GM19455 (cell line): ENCODE data around the gene NRG3.

ENCODE experiments used
- ATAC-seq: cut with Tn5 transposase; IDR thresholded peaks from one replicate; pipeline ENCODE4 v1.9.1; 2021; ENCODE audit not compliant: unreplicated experiment

NRG3 gene

DNA sequence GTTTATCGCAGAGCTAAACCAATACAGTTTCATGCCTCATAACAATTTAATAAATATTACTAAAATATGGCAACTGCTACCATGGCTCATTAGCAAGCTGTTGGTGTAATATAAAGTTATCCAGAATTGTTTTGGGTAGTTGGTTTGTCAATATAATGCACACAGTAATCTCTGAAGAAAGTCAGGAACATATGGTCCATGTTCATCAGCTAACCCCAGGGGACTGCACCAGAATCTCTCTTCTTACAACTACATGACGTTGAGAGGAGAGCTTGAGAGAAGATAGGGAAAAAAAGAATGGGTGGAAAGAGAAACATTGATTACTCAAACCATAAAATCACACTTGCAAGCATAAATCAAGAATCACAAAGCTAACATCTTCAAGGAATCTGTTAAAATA lies 333.7 kb downstream of the NRG3 start:
- no peak for ATAC-seq

DNA sequence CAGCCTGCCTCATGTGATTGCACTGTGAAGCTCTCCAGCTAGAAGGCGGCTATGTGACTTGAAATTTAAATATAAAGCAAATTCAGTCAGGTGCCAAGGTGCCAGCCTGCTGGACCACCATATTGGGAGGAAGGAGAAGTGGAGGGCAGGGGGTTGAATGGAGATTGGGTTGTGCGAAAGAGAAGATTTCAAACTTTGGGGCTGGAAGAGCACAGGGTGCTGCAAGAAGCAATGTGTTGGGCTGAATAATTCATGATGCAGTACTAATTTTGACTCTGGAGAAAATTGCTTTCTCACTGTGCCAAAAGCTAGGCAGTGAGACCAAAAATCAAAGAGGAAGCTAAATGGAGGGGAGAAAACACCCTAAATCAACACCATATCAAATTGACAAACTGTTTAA lies 335.3 kb downstream of the NRG3 start:
- no peak for ATAC-seq

DNA sequence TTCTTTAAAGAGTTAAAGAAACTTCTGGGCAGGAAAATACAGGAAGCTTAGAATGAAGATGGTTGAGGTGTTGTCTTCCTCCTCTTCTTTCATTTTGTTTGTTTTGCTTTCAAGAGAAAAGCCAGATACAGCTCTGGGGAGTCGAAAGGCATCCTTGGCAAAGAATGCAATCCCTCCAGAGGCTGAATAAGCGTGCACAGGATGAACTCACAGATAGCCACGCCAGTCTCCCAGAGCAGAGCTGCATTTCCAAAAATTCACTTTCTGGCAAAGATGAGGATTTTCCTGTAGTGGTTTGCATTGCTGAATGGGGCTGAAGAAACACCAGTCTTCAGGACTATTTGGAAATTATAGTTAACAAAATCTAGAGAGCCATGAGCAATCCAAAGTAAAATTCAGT lies 336.4 kb downstream of the NRG3 start:
- no peak for ATAC-seq

DNA sequence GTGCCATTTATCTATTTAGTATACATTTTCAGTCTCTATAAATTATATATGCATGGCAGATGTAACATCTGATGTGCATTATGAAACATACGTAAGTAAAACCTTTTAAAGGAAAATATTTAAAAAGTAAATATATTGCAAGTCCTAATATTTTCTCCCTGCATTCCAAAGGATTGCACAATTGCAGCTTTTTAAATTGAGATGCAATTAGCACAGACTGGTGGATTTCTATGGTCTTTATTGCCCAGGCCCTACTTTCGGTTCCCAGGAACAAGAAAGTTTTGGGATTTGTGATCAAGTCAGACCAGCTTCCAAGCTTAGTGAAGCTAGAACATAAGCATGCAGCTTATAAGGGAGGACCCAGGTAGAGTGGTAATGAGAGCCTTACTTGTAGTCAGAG lies 337.8 kb downstream of the NRG3 start:
- no peak for ATAC-seq

DNA sequence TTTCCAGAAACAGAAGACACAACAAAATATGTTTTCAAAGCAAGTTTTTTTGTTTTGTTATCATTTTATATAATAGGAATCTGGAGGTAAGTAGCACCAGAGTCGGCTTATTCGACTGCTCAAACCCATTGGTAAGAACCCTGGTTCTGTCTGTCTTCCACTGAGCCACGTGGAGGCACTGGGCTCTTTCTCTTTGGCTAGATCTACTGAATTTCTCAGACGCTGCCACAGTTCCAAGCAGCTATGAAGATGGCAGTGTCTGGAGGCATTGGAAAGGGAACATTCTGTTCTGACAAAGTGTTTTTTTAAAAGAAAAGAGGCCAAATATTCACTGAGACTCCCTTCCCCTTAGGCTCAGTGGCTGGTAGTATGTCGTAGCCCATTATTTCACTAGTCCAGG lies 338.8 kb downstream of the NRG3 start:
- no peak for ATAC-seq

DNA sequence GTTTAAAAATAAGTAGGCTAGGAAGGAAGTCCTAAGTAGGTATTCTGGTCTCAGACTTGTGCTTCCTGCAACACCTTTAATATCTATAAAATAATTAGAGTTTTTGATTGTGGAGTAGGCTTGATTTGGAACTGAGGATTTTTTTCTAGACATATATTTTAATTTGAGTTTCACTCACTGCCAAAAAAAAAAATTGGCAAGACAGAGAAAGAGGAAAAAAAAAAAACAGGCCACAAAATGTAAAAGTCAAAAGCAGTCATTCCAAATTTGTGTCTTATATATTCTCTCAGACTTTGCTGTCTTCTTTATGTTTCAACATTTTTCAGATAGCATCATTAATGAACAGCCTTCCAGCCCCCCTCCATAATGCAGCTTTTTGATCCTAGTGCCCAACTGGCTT lies 346.1 kb downstream of the NRG3 start:
- no peak for ATAC-seq

DNA sequence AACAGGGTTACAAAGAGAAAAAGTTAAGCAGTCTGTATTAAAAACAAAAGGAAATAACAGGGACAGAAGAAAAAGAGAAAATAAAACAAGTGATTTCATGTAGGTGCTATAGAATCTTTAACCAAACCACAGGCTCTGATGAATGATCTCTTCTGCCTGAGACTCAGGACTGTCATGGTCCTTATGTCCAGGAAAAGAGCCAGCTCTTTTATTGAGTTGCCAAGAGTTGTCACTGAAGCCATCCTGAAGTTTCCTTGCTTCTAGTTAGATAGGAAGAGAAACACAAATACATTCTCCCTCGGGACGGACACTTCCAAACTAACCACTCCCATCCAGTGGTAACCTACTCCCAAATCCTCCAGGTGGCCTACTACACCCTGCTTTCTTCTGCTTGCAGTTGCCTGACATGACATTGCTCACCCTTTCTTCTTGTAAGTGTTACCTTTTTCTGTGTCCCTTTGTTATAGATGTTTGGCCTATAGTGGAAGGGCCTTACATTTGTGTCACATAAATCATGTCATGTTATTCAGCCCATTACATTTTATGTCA lies 346.7 kb downstream of the NRG3 start:
- no peak for ATAC-seq

DNA sequence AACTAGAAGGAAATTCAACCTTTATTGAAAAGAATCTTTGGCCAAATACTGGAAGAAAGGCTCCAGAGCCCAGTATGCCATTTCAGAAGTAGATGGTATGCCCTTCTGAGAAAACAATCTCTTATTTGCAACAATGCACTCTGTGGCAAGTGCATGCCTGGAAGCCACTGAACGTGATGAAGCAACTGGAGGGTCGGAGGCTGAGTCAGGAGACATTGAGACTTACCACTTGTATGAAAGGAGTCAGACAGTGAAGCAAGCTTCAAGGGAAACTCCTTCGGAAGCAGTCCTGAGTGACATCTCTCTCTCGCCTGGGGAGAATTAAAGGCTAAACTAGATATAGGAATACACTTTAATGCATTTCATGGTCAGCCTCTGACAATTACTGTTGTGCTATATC lies 353.7 kb downstream of the NRG3 start:
- no peak for ATAC-seq

DNA sequence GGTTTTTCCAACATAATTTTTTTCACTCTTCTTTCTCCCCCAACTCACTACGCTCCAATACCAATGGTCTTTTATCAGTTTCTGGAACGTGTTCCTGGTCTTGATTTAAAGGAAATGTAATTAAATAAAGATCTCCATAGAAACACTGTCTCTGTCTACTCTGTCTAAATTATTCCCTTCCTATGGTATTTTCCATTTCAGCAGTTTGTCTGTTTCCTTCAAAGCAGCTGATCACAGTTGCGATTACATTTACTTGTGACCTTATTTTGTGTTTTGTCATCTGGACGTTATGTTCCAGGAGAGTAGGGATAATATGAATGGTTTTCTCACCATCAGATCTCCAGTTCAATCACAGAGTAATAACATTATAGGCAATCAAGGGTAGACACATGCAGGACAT lies 359.2 kb downstream of the NRG3 start:
- ATAC-seq, result no peak

DNA sequence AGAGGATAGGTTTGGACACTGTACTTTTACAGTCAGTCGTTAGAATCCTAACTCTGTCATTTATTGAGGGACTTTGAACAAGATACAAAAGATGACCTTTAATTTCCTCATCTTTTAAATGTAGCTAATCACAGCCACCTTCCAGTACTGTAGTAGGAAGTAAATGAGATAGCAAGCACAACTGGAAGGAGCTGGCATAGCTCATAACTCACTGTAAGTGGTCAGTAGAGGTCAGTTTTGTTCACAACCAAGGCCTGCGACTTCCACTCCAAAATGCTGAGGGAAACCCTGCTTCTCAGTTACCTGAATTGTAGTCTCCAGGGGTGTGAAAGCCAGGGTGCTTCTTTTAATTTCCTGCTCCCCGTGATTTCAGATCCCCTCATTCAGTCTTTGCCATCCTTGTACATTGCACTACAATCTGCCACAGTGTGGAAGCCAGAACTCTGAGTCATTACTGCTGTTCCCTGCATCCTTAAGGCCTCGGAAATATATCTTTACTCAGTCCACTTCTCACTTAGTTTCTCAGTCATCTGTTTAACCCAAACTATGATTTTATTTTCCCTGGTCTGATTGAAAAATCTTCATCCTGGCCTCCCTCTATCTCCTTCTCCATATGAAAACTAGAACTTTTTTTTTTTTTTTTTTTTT lies 361.2 kb downstream of the NRG3 start:
- no peak for ATAC-seq

DNA sequence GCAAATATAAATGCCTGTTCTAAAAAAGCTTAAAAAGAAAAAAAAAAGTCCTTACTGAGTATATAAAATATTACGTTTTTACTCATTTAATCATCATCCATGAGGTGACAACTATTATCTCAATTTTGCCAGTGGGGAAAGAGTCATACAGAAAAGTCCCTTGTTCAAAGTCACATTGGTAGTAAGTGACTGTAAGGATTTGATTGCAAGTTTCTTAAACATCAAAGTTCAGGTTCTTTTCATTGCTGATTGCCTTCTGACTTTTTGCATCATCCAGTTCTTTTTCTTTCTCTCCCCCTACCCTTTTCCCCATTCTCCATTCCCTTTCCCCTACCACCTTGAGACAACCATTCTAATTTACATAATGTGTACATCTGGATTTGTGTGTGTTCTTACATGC lies 363.3 kb downstream of the NRG3 start:
- ATAC-seq, result no peak

DNA sequence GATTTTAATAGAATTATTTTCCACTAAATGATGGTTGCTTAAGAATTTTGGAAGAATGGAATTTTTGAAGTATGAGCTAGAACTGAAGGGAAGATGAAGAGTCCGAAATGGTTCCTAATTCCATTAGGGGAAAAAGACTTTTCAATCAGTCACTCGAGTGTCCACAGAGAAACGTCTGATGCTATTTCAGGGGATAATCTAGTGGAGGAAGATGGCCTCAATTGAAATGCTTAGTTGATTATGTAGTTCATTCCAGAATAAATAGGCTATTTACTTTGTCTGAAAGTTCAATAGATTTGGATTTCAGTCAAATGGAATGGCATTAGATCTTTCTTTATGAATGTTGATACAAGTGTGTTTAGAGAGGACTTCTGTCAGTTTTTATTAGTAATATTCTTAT lies 365.4 kb downstream of the NRG3 start:
- ATAC-seq, result no peak

DNA sequence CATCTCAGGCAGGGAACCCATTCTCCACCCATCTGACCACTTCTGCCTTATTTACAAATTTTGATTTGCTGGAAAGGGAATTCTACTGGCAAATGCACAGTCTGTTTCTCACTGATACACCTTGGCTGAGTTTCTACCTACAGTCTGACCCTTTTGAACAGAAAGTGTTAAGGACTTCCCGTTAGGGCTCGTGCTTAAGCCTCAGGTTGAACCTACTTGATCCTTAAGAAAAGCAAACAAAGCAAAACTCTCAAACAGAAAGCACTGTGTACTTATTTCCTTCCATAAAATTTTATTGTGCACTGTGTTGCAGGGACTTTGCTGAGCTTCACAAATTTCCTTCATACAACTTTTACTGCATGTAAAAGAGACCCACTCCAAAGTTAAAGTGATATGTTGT lies 367.8 kb downstream of the NRG3 start:
- ATAC-seq, result no peak

DNA sequence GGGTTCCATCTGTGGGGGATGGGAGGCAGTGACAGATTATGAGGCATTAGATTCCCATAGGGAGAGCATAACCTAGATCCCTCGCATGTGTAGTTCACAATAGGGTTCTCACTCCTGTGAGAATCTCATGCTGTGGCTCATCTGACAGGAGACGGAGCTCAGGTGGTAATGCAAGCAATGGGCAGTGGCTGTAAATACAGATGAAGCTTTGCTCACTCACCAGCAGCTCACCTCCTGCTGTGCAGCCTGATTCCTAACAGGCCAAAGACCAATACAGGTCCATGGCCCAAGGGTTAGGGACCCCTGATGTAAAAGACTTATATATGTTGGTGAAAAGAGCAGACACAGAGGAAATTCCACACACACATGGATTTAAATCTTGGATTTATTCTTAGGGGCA lies 370.2 kb downstream of the NRG3 start:
- no peak for ATAC-seq

DNA sequence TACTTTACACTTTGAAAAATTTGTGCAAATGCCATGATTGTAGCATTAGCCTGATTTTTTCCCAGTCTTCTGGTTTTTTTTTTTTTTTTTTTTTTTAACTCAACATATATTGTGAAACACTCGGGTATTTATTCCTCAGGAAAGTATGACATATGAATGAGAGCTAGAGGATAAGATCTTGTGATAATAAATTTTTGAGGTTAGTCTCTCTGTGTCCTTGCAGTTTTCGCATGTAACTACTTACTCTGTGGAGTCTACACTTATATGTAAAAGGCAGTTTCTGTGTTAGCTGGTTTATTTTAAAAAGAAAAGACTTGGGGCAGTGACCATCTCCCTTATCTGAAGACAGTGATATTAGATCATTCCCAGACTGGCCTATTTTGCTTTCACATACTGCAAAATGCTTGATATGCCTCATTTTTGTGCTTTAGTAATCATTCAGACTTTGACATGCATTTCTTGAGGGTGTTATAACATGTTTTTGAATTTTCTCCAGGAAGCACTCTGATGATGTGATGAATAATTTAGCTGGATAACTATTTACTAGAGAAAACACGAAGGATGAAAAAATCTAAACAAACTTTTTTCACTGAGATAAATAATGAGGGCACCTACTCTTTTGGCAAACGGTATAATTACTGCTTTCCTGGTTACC lies 371.0 kb downstream of the NRG3 start:
- no peak for ATAC-seq

DNA sequence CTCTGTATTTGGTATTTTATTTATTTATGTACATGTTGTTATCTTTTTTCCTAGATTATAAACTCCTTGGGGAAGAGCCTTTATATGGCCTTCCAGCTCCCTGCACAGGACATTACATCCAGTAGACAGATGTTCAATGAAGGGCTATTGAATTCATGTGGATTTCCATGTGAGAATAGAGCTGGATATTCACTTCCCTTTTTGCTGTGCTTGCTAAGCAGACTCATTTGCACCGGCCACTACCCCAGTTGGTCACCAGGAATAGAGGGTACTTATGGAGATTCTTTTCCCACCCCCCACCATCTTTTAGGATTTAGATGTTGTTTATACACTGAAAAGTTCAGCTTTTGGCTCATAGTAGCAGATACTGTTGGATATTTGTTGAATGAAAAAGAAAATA lies 374.1 kb downstream of the NRG3 start:
- no peak for ATAC-seq

DNA sequence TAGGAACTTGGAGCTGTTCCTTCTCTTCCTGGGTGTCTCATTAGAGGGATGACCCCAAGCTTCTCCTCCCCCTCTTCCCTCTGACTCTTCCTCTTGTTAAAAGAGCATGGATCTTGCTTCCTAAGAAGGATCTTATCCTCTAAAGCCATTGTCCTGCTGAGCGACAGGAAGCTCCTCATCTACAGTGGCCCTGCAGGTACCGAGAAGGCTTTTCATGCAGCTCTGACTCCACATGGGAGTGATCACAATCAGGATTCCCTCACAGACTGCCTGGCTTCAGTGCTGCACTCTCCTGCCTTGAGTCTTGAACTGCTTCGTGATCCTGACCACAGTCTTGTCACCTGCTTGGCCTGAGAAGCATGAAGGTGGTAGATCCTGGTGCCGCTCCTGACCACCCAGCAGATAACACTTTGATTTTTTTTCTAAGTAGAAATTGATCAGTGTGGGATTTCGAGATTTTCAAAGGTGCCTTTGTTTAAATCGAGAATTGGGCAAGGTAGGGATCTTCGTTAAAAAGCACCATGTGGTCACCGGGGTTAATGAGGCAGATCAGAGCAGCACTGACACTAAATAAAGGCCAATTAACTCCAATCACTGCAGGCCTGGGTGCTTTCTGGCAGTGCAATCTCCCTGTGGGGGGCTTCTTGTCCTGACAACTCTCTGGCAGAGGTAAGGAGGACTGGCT lies 376.4 kb downstream of the NRG3 start:
- ATAC-seq, result no peak

DNA sequence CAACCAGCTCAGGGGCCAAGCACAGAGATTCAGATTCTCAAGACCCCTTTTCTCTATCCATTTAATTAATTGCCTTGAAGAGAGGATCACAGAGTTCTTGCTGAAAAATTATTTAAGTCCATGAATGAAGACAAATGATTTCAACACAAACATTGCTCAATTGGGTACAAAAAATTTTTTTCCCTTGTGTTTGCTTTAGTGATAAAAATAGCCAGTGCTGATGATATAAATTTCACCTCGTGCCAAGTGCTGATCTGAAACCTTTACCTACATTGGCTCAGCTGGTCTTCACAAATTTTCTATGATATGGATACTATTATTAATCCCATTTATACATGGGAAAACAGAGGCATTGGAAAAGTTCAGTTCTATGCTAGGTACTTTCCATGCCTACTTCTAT lies 377.1 kb downstream of the NRG3 start:
- no peak for ATAC-seq

DNA sequence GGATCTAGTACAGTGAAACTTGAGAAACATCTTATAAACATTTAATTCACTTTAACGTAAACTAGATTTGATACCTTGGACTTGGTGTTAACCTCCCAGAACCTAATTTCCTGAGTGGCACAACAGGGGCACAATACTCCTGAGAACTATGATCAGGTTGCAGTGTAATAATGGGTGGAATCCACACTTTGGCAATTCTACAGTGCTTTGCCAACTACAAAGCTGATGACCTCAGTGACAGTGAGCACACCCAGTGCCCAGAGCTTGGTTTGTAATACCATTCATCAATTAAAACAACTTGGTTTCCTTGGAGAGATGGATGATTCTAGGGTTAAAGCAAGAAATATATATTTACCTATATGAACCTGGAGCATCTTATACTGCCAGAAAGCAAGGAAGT lies 379.2 kb downstream of the NRG3 start:
- no peak for ATAC-seq

DNA sequence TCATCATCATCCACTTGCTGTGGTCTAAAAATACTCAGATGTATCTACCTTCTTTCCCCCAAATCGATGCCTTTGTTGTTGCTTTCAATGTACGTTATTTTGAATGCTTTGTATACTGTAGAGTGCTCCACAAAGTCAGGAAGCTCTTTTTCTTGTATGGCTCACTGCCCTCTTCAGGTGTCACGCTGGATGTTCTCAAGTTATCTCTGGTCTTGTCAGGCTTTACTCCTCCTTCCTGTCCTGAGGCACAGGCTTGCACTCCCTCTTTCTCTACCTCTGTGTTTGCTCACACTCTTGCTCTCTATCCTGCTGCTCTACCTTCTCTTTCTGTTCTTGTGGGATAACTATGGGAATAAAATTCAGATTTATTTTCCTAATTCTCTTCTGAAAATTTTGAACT lies 381.3 kb downstream of the NRG3 start:
- ATAC-seq, result no peak

DNA sequence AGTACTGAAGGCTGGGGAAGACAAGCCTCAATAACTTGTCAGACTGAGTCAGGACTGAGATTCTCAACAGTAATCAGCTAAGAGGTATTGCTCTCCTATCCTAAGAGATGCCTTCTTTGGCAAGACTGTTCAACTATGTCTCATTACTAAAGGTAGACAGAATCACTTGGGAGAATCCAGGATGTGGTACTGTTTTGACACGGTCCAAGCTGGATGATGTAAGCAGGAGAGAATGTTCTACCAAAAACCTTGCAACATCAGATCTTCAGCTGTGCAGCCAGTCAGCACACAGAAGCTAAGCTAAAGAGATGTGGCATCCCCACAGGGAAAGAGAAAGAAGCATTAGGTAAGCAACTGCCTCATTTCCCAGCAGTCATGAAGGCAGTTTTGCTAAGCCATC lies 391.4 kb downstream of the NRG3 start:
- ATAC-seq, result no peak

DNA sequence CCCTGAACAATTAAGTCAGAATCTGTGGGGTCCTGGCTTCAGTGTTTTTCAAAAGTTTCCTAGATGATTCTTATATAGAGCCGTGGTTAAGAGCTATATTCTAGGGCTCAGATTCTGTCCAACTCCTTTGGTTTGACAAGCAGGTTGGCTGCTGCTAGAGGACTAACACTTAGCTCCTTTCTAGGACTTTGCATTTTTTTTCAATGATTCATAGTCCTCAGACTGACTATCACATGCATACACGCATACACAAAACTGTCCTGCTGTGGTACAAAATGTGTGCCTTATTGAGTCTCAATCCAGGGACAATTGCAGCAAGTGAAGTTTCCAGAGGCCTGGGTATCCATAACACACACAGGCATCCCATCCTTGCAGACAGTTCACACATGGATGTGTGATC lies 392.0 kb downstream of the NRG3 start:
- ATAC-seq, result no peak
